HCT116 (cell line): ENCODE measurements around the gene ADI1. TPM values are rescaled to one million over a fixed set of nuclear protein-coding genes. Genes with fewer than 3 reads are reported as not detected.

ENCODE experiments used
- ATAC-seq: fragments of 200-7000 bp; cut with Tn5 transposase; 2 replicates; pipeline ENCODE4 v1.9.1; 2020; ENCODE audit warnings: mild to moderate bottlenecking, moderate library complexity
- BruUV-seq: library from RNA; stranded (reverse); fragments of 400-500 nt; replicated peaks from 2 replicates; lab custom pipeline; 2021; lab: Mats Ljungman, UMichigan
- CTCF ChIA-PET: fragments of 300-600 bp; sonication (Branson Sonifier 250); formaldehyde crosslinking; loops from one replicate; lab custom pipeline; 2021; ENCODE audit warnings: antibody characterized with exemption; lab: Charles Lee
- POLR2A ChIA-PET: fragments of 300-600, 350-600 bp; sonication (Branson Sonifier 250); formaldehyde crosslinking; loops from one replicate; lab custom pipeline; 2021; ENCODE audit warnings: antibody characterized with exemption; lab: Charles Lee
- RAD21 ChIA-PET, 2 experiments: fragments of 300-600 bp; sonication (Branson Sonifier 250); formaldehyde crosslinking; loops; one replicate each; lab custom pipeline; 2023; ENCODE audit warnings: low total read pairs in 2 of 2; ENCODE audit not compliant: uncharacterized antibody in 2 of 2, unreplicated experiment in 2 of 2, low non-redundant PET in 1 of 2; lab: Charles Lee
- DNase-seq: peaks from one replicate; pipeline ENCODE4 v3.0.0-alpha.2; 2010; ENCODE audit warnings: low read depth, low spot score
- H2AFZ ChIP-seq: fragments of 200-600 bp; shearing (Covaris generic), sonication (generic); 2 replicates; pipeline ENCODE4 v1.6.1; 2017; ENCODE audit warnings: low read depth, mixed run types, mixed read lengths, antibody characterized with exemption, low read length; ENCODE audit not compliant: poor library complexity, severe bottlenecking
- H3K27ac ChIP-seq: 2 replicates; pipeline ENCODE4 v1.5.1; 2012; ENCODE audit warnings: low read depth, low read length
- H3K27me3 ChIP-seq: fragments of 200-600 bp; sonication (generic); 2 replicates; pipeline ENCODE4 v1.6.1; 2016; ENCODE audit warnings: mixed run types, low read length, mixed read lengths; ENCODE audit not compliant: insufficient read depth
- H3K36me3 ChIP-seq, 2 experiments: fragments of 200-500 bp in 1 of 2; fragments of 200-600 bp in 1 of 2; sonication (Bioruptor generic) in 1 of 2; sonication (generic) in 1 of 2; 2 replicates each; pipeline versions ENCODE4 v1.5.1 to v1.6.1; 2014 to 2016; ENCODE audit warnings: low read length in 2 of 2, inconsistent platforms in 1 of 2, mixed read lengths in 1 of 2, mixed run types in 1 of 2; ENCODE audit not compliant: insufficient read depth in 2 of 2, control insufficient read depth in 1 of 2
- H3K4me1 ChIP-seq, 2 experiments: fragments of 200-600 bp in 1 of 2; sonication (generic) in 1 of 2; 2 replicates each; pipeline versions ENCODE4 v1.5.1 to v1.6.1; 2012 to 2017; ENCODE audit warnings: low read length in 2 of 2, inconsistent platforms in 1 of 2, mild to moderate bottlenecking in 1 of 2, mixed read lengths in 1 of 2, mixed run types in 1 of 2, moderate library complexity in 1 of 2; ENCODE audit not compliant: insufficient read depth in 2 of 2, control insufficient read depth in 1 of 2
- H3K4me2 ChIP-seq: fragments of 200-600 bp; sonication (generic); 2 replicates; pipeline ENCODE4 v1.6.1; 2017; ENCODE audit warnings: mixed run types, low read length, mixed read lengths
- H3K4me3 ChIP-seq, 2 experiments: fragments of 200-600 bp in 1 of 2; sonication (generic) in 1 of 2; replicated peaks in 1 of 2; 2 replicates each; pipeline ENCODE4 v1.5.1; 2011 to 2016; ENCODE audit warnings: low read length in 2 of 2, control low read depth in 1 of 2, low read depth in 1 of 2, mild to moderate bottlenecking in 1 of 2, mixed read lengths in 1 of 2, mixed run types in 1 of 2
- H3K79me2 ChIP-seq: fragments of 200-600 bp; sonication (generic); 2 replicates; pipeline ENCODE4 v1.6.1; 2017; ENCODE audit warnings: mild to moderate bottlenecking, mixed run types, low read length, moderate library complexity, mixed read lengths; ENCODE audit not compliant: insufficient read depth
- H3K9ac ChIP-seq: fragments of 200-600 bp; sonication (generic); 2 replicates; pipeline ENCODE4 v1.6.1; 2016; ENCODE audit warnings: low read length, mixed read lengths
- H3K9me2 ChIP-seq: fragments of 200-600 bp; sonication (generic), shearing (Covaris generic); 2 replicates; pipeline ENCODE4 v1.6.1; 2017; ENCODE audit warnings: mixed run types, mild to moderate bottlenecking, moderate library complexity; ENCODE audit not compliant: insufficient read depth
- H3K9me3 ChIP-seq, 2 experiments: fragments of 200-500 bp in 1 of 2; fragments of 200-600 bp in 1 of 2; sonication (Bioruptor generic) in 1 of 2; sonication (generic) in 1 of 2; 2 replicates each; pipeline ENCODE4 v1.6.1; 2014 to 2017; ENCODE audit warnings: low read length in 2 of 2, mixed read lengths in 2 of 2, inconsistent platforms in 1 of 2, low read depth in 1 of 2, mild to moderate bottlenecking in 1 of 2, mixed run types in 1 of 2, moderate library complexity in 1 of 2; ENCODE audit not compliant: control insufficient read depth in 1 of 2, insufficient read depth in 1 of 2
- H4K20me1 ChIP-seq: fragments of 200-600 bp; sonication (generic), shearing (Covaris generic); 2 replicates; pipeline ENCODE4 v1.6.1; 2017; ENCODE audit warnings: mixed run types, mild to moderate bottlenecking, moderate library complexity; ENCODE audit not compliant: insufficient read depth
- ATF3 ChIP-seq: IDR thresholded peaks from 2 replicates; pipeline ENCODE4 v1.6.1; 2012
- CBX3 ChIP-seq: IDR thresholded peaks from 2 replicates; pipeline ENCODE4 v1.6.1; 2012; ENCODE audit warnings: low read depth
- CEBPB ChIP-seq: IDR thresholded peaks from 2 replicates; pipeline ENCODE4 v1.6.1; 2012; ENCODE audit warnings: low read depth
- EGR1 ChIP-seq: IDR thresholded peaks from 2 replicates; pipeline ENCODE4 v1.6.1; 2012; ENCODE audit warnings: low read depth
- ELF1 ChIP-seq: IDR thresholded peaks from 2 replicates; pipeline ENCODE4 v1.6.1; 2012; ENCODE audit warnings: low read depth, borderline replicate concordance
- EZH2 ChIP-seq: fragments of 200-600 bp; sonication (generic); IDR thresholded peaks from 2 replicates; pipeline ENCODE4 v1.6.1; 2017; ENCODE audit warnings: antibody characterized with exemption, mixed run types
- EZH2phosphoT487 ChIP-seq: fragments of 200-600 bp; IDR thresholded peaks from 2 replicates; pipeline ENCODE4 v1.6.1; 2018; ENCODE audit warnings: antibody characterized with exemption, borderline replicate concordance
- JUND ChIP-seq: IDR thresholded peaks from 2 replicates; pipeline ENCODE4 v1.6.1; 2012
- POLR2A ChIP-seq: IDR thresholded peaks from 2 replicates; pipeline ENCODE4 v1.7.0; 2011; ENCODE audit warnings: borderline replicate concordance; ENCODE audit not compliant: insufficient read depth, insufficient read length; ENCODE audit errors: extremely low read depth
- POLR2AphosphoS5 ChIP-seq: IDR thresholded peaks from 2 replicates; pipeline ENCODE4 v1.6.1; 2011; ENCODE audit warnings: mild to moderate bottlenecking, low read depth, low read length, moderate library complexity
- REST ChIP-seq: IDR thresholded peaks from 2 replicates; pipeline ENCODE4 v1.6.1; 2012; ENCODE audit warnings: low read depth
- SIN3A ChIP-seq: IDR thresholded peaks from 2 replicates; pipeline ENCODE4 v1.6.1; 2012; ENCODE audit warnings: low read depth
- SP1 ChIP-seq: IDR thresholded peaks from 2 replicates; pipeline ENCODE4 v1.6.1; 2012; ENCODE audit warnings: low read depth
- SRF ChIP-seq: IDR thresholded peaks from 2 replicates; pipeline ENCODE4 v1.6.1; 2012; ENCODE audit warnings: low read depth
- TCF7L2 ChIP-seq: IDR thresholded peaks from 2 replicates; pipeline ENCODE4 v1.7.0; 2011; ENCODE audit warnings: borderline replicate concordance, inconsistent platforms; ENCODE audit not compliant: insufficient read depth, insufficient read length; ENCODE audit errors: extremely low read depth
- YY1 ChIP-seq: IDR thresholded peaks from 2 replicates; pipeline ENCODE4 v1.6.1; 2011; ENCODE audit warnings: low read length, low read depth, moderate library complexity, mild to moderate bottlenecking; ENCODE audit not compliant: insufficient replicate concordance; ENCODE audit errors: extremely low read depth
- ZBTB33 ChIP-seq: IDR thresholded peaks from 2 replicates; pipeline ENCODE4 v1.6.1; 2011; ENCODE audit warnings: mild to moderate bottlenecking, low read length, moderate library complexity; ENCODE audit not compliant: insufficient replicate concordance; ENCODE audit errors: extremely low read depth
- ZFX ChIP-seq: fragments of 450-650 bp; IDR thresholded peaks from 2 replicates; pipeline ENCODE4 v1.6.1; 2017
- ZNF274 ChIP-seq: fragments of 200-500 bp; sonication (Bioruptor generic); IDR thresholded peaks from 2 replicates; pipeline ENCODE4 v1.6.1; 2014; ENCODE audit warnings: mild to moderate bottlenecking, low read depth, low read length, inconsistent platforms
- intact Hi-C: fragments of 100-400 bp; cut with micrococcal nuclease; formaldehyde crosslinking; loops from 2 replicates; pipeline ENCODE4 v1.10.0; 2022
- total RNA-seq: library from RNA; stranded (reverse); gene quantifications from one replicate; pipeline ENCODE4 v1.2.1, GENCODE V29; 2021; ENCODE audit not compliant: unreplicated experiment
- TF ChIP-seq, protein P1 (sequence below), 3 experiments: fragments of 200-600 bp in 1 of 3; sonication (generic) in 1 of 3; IDR thresholded peaks in 2 of 3; conservative IDR thresholded peaks in 1 of 3; 2 replicates each; pipeline ENCODE4 v1.5.1; 2012 to 2017; ENCODE audit warnings: low read depth in 2 of 3, low read length in 2 of 3, antibody characterized with exemption in 1 of 3, borderline replicate concordance in 1 of 3, control low read depth in 1 of 3, mild to moderate bottlenecking in 1 of 3, mixed read lengths in 1 of 3, mixed run types in 1 of 3, moderate library complexity in 1 of 3; ENCODE audit not compliant: insufficient read depth in 1 of 3

ADI1 gene
- total RNA-seq, 1 experiment from 2014 or later, result 27.0 TPM

GRCh38 chr2:3478846-3479385, 40.4 kb downstream of the ADI1 start (continued):
- no peak for TF ChIP-seq JUND
- no peak for TF ChIP-seq SIN3A
- no peak for TF ChIP-seq EGR1
- TF ChIP-seq SRF, result no peak
- no peak for TF ChIP-seq CEBPB
- TF ChIP-seq YY1, result no peak
- TF ChIP-seq TCF7L2, result no peak
- TF ChIP-seq, protein P1, sequence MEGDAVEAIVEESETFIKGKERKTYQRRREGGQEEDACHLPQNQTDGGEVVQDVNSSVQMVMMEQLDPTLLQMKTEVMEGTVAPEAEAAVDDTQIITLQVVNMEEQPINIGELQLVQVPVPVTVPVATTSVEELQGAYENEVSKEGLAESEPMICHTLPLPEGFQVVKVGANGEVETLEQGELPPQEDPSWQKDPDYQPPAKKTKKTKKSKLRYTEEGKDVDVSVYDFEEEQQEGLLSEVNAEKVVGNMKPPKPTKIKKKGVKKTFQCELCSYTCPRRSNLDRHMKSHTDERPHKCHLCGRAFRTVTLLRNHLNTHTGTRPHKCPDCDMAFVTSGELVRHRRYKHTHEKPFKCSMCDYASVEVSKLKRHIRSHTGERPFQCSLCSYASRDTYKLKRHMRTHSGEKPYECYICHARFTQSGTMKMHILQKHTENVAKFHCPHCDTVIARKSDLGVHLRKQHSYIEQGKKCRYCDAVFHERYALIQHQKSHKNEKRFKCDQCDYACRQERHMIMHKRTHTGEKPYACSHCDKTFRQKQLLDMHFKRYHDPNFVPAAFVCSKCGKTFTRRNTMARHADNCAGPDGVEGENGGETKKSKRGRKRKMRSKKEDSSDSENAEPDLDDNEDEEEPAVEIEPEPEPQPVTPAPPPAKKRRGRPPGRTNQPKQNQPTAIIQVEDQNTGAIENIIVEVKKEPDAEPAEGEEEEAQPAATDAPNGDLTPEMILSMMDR (IDR thresholded peaks at IDR 0.05 in 2 of 3, conservative IDR thresholded peaks at IDR 0.05 in 1 of 3; ENCODE audit: borderline replicate concordance in 1 of 3, insufficient read depth in 1 of 3, low read depth in 2 of 3, low read length in 2 of 3), result no peak
- TF ChIP-seq POLR2A, result no peak
- TF ChIP-seq ZNF274, result no peak

- no peak for ATAC-seq
- H3K4me1 ChIP-seq, result no peaks in the 10 kb centered on the region
- peaks cover 0 to 2% of the 10 kb centered on the region in 2 experiments; a peak in 1 of 4 replicates for H3K36me3 ChIP-seq
- no peaks in the 10 kb centered on the region for H4K20me1 ChIP-seq
- BruUV-seq, result no TSS peak
- RAD21 ChIA-PET, result no interaction called here
- no peak overlapping the region for H2AFZ ChIP-seq
- no peak overlapping the region for H3K9ac ChIP-seq
- H3K4me3 ChIP-seq, result no peak overlapping the region
- no peak for DNase-seq
- H3K4me2 ChIP-seq, result no peak overlapping the region
- POLR2A ChIA-PET, result no interaction called here
- H3K9me2 ChIP-seq, result no peaks in the 10 kb centered on the region
- no peaks in the 10 kb centered on the region for H3K9me3 ChIP-seq
- no peaks in the 10 kb centered on the region for H3K79me2 ChIP-seq
- no peaks in the 10 kb centered on the region for H3K27me3 ChIP-seq
- CTCF ChIA-PET, result no interaction called here
- intact Hi-C loops, result no loop called here
- no peak overlapping the region for H3K27ac ChIP-seq
- TF ChIP-seq POLR2A (no peak), SP1 (no peak), EZH2 (no peak), CBX3 (no peak), EZH2phosphoT487 (no peak), ZBTB33 (no peak), ZFX (no peak), CEBPB (no peak), ELF1 (no peak), ATF3 (no peak), POLR2AphosphoS5 (no peak), REST (no peak)
Observed at GRCh38 chr2:3476985-3477327, 42.4 kb downstream of the ADI1 start.
